HUES6 (cell line): ENCODE data around the gene CEP41.

ENCODE experiments used
- H3K27ac ChIP-seq: 2 replicates; pipeline ENCODE4 v1.7.0; 2013; ENCODE audit warnings: low read depth, mild to moderate bottlenecking, low read length, inconsistent platforms
- H3K27me3 ChIP-seq: 2 replicates; pipeline ENCODE4 v1.6.1; 2013; ENCODE audit warnings: low read length; ENCODE audit not compliant: control insufficient read depth, insufficient read depth
- H3K36me3 ChIP-seq: 2 replicates; pipeline ENCODE4 v1.6.1; 2013; ENCODE audit warnings: low read length; ENCODE audit not compliant: control insufficient read depth, insufficient read depth
- H3K4me1 ChIP-seq: 2 replicates; pipeline ENCODE4 v1.6.1; 2013; ENCODE audit warnings: low read length; ENCODE audit not compliant: control insufficient read depth, insufficient read depth
- H3K4me3 ChIP-seq: 2 replicates; pipeline ENCODE4 v1.5.1; 2013; ENCODE audit warnings: low read depth, low read length
- H3K9ac ChIP-seq: one replicate; pipeline ENCODE4 v1.6.1; 2013; ENCODE audit warnings: mild to moderate bottlenecking, low read length
- H3K9me3 ChIP-seq: 2 replicates; pipeline ENCODE4 v1.6.1; 2013; ENCODE audit warnings: low read depth, low read length; ENCODE audit not compliant: control insufficient read depth, insufficient read depth

The CEP41 gene

DNA sequence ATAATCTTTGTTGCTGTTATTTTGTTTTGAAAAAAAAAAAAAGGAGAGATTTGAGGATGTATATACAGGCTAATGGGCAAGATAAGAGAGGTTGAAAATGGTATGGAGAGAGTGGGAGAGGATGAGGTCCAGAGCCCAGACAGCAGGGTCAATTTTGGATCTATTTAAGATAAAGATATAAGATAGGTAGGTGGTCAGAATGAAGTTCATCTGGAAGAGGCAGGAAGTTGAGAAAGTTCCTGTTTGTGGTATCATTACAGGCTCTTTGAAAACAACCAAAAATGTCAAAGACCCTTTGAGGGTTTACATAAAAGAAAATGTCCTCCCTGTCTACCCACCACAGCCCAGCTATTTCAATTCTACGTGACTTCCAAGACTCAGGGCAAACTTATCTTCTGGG lies 7.5 kb downstream of the CEP41 start:
- Histone ChIP-seq H3K27me3 (no peaks in the 10 kb centered on the region), H3K36me3 (no peaks in the 10 kb centered on the region), H3K4me3 (no peak overlapping the region), H3K9me3 (no peaks in the 10 kb centered on the region), H3K9ac (no peak overlapping the region), H3K4me1 (no peaks in the 10 kb centered on the region), H3K27ac (no peak overlapping the region)

GRCh38 chr7:130432886-130433285 lies 7.9 kb downstream of the CEP41 start:
- Histone ChIP-seq H3K4me3 (no peak overlapping the region), H3K9ac (no peak overlapping the region), H3K9me3 (no peaks in the 10 kb centered on the region), H3K27ac (no peak overlapping the region), H3K27me3 (no peaks in the 10 kb centered on the region), H3K4me1 (no peaks in the 10 kb centered on the region), H3K36me3 (no peaks in the 10 kb centered on the region)

DNA sequence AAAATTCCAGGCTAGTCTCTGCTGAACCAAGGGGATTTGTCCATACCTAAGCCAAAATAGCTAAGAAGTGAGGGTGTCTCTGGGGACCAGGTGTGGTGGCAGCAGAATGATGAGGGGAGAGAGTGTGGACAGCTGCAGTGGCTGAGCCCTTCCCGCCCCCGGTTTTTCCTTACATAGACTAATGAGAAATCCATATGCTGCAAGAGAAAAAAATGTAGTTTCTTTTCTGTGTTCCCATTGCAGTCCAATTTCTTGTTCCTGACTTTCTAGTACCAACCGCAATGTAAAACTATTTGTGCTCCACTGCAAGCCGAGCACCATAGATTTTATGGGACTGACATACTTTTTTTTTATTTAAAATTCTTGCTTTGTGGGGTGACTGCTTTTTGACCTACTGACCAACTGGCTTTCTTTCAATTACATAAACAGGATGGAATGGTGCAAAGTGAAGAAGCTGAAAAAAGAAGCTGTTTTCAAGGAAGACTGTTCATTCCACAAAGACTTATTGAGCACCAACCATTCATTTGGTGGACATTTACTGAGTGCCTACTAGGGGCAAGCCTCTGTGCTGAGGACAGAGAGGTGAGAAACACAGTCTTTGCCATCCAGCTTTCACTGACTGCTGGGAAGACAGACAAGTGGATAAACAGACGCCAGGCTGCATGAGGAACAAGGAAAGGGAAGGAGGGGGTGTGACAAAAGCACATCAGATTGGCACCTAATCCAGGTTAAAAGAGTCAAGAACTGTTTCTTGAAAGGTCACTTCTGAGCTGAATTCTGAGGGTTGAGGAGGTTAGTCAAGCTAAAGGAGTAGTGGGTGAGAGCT lies 9.8 kb downstream of the CEP41 start:
- no peak overlapping the region for H3K9ac ChIP-seq
- no peaks in the 10 kb centered on the region for H3K27me3 ChIP-seq
- no peaks in the 10 kb centered on the region for H3K9me3 ChIP-seq
- H3K36me3 ChIP-seq, result no peaks in the 10 kb centered on the region
- no peak overlapping the region for H3K27ac ChIP-seq
- no peak overlapping the region for H3K4me3 ChIP-seq
- H3K4me1 ChIP-seq, result no peaks in the 10 kb centered on the region

DNA sequence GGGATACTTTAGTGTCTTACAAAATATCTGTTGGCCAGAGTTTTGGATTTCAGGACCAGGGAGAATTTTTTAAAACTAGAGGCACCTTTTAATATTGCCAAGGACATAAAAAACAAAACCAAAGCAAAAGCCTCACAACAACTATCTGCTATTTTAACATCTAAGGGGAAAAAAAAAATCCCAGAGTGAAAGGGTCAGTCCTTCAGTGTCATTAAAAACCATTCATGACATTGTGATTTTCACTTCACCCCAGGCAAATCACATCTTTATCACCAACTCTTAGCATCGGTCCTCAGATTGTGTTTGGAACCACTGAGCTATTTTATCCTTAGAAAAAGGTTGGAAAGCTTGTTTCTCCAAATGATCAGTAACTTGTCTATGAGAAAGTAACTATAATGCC lies 10.7 kb downstream of the CEP41 start:
- H3K36me3 ChIP-seq, result no peaks in the 10 kb centered on the region
- H3K4me3 ChIP-seq, result no peak overlapping the region
- no peaks in the 10 kb centered on the region for H3K27me3 ChIP-seq
- no peaks in the 10 kb centered on the region for H3K4me1 ChIP-seq
- no peak overlapping the region for H3K9ac ChIP-seq
- H3K27ac ChIP-seq, result no peak overlapping the region
- no peaks in the 10 kb centered on the region for H3K9me3 ChIP-seq

DNA sequence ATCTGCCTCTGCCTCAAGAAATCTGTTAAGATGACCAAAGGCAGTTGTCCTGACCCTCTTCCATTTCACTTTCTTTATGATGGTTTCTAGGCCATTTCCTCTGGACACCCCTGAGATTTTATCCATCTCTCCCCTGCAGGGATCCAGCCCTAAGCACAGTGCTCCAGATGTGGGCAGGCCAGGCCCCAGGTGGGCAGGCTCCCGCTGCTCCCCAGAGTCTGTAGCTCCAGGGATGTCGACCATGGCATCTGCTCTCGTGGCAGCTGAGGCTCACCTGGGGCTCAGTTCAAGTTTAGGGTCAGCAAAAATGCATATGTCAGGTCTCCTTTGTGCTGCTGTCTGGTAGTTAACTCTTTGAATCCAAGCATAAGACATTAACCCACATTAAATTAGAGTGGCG lies 11.8 kb downstream of the CEP41 start:
- no peaks in the 10 kb centered on the region for H3K36me3 ChIP-seq
- no peak overlapping the region for H3K9ac ChIP-seq
- H3K4me1 ChIP-seq, result no peaks in the 10 kb centered on the region
- no peak overlapping the region for H3K4me3 ChIP-seq
- H3K27ac ChIP-seq, result no peak overlapping the region
- H3K27me3 ChIP-seq, result no peaks in the 10 kb centered on the region
- no peaks in the 10 kb centered on the region for H3K9me3 ChIP-seq

- H3K27ac ChIP-seq, result no peak overlapping the region
- H3K9me3 ChIP-seq, result no peaks in the 10 kb centered on the region
- H3K4me3 ChIP-seq, result no peak overlapping the region
- H3K4me1 ChIP-seq, result no peaks in the 10 kb centered on the region
- H3K36me3 ChIP-seq, result no peaks in the 10 kb centered on the region
- no peak overlapping the region for H3K9ac ChIP-seq
- no peaks in the 10 kb centered on the region for H3K27me3 ChIP-seq
These were observed 14.3 kb downstream of the CEP41 start for GRCh38 chr7:130426564-130426963.

DNA sequence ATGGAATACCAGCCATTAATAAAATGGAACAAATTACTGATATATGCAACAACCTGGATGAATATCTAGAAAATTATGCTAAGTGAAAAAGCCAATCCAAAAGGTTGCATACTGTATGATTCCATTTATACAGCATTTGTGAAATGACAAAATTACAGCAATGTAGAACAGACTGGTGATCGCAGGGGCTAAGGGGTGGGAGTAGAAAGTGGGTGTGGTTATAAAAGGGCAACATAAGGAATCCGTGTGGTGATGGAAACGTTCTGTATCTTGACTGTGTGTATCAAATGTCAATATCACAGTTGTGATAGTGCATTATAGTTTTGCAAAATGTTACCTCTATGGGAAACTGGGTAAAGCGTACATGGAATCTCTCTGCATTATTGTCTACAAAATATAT lies 15.0 kb downstream of the CEP41 start:
- Histone ChIP-seq H3K4me3 (no peak overlapping the region), H3K4me1 (no peaks in the 10 kb centered on the region), H3K36me3 (no peaks in the 10 kb centered on the region), H3K27me3 (no peaks in the 10 kb centered on the region), H3K27ac (no peak overlapping the region), H3K9ac (no peak overlapping the region), H3K9me3 (no peaks in the 10 kb centered on the region)

DNA sequence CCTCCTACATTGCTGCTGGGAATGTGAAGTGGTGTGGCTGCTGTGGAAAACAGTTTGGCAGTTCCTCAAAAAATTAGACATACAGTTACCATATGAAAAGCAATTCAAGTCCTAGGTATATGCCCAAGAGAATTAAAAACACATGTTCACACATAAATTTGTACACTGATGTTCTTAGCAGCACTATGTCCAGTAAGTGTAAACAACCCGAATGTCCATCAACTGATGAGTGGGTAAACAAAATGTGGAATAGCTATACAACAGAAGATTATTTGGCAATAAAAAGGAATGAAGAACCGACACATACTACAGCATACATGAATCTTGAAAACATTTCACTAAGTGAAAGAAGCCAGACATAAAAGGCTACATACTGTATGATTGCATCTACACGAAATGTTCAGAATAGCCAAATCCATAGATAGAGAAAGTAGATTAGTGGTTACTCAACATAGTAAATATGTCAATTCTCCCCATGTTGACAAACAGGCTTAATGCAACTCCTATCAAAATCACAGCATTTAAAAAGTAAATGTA lies 17.2 kb downstream of the CEP41 start:
- H3K4me3 ChIP-seq, result no peak overlapping the region
- no peaks in the 10 kb centered on the region for H3K9me3 ChIP-seq
- H3K9ac ChIP-seq, result no peak overlapping the region
- no peaks in the 10 kb centered on the region for H3K36me3 ChIP-seq
- H3K27ac ChIP-seq, result no peak overlapping the region
- H3K4me1 ChIP-seq, result peaks cover 4% of the 10 kb centered on the region
- no peaks in the 10 kb centered on the region for H3K27me3 ChIP-seq

- Histone ChIP-seq H3K27ac (no peak overlapping the region), H3K36me3 (no peaks in the 10 kb centered on the region), H3K4me1 (peaks cover 4% of the 10 kb centered on the region), H3K4me3 (no peak overlapping the region), H3K9ac (no peak overlapping the region), H3K9me3 (no peaks in the 10 kb centered on the region), H3K27me3 (no peaks in the 10 kb centered on the region)
These were observed 19.1 kb downstream of the CEP41 start for GRCh38 chr7:130421684-130422083.

GRCh38 chr7:130420943-130421578 lies 19.8 kb downstream of the CEP41 start:
- H3K27ac ChIP-seq, result no peak overlapping the region
- H3K9ac ChIP-seq, result no peak overlapping the region
- H3K36me3 ChIP-seq, result no peaks in the 10 kb centered on the region
- peaks cover 4% of the 10 kb centered on the region for H3K4me1 ChIP-seq
- no peaks in the 10 kb centered on the region for H3K27me3 ChIP-seq
- no peaks in the 10 kb centered on the region for H3K9me3 ChIP-seq
- H3K4me3 ChIP-seq, result no peak overlapping the region

DNA sequence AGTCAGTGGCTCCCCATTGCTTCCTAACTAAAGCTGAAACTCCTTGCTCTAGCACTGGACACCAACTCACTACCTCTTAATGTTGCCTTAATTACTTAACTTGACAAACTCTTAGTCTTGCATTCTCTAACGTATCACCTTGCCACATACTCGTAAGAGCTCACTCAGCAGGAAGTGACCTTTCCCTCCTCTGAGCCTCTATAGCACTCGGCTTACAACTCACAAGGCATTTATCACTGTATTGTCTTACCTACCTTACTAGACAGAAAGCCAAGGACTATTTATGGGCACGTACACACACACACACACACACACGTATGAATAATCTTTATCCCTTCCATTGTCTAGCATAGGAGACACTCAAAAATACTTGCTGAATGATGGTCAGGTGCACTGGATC lies 21.2 kb downstream of the CEP41 start:
- H3K4me1 ChIP-seq, result peaks cover 4% of the 10 kb centered on the region
- no peaks in the 10 kb centered on the region for H3K36me3 ChIP-seq
- H3K4me3 ChIP-seq, result no peak overlapping the region
- no peaks in the 10 kb centered on the region for H3K27me3 ChIP-seq
- no peak overlapping the region for H3K9ac ChIP-seq
- no peak overlapping the region for H3K27ac ChIP-seq
- no peaks in the 10 kb centered on the region for H3K9me3 ChIP-seq
